Testis (tissue), 3 donors: ENCODE data around the gene INAFM2. TPM values are rescaled to one million over a fixed set of nuclear protein-coding genes. Genes with fewer than 3 reads are reported as not detected.

Source experiments
- DNase-seq: peaks from one replicate; pipeline ENCODE4 v3.0.0-alpha.2; 2019
- H3K27ac ChIP-seq, 2 donors: fragments of 200-600 bp; sonication (generic); one replicate each; pipeline ENCODE4 v1.5.1; 2019
- H3K27me3 ChIP-seq: fragments of 200-600 bp; sonication (generic); one replicate; pipeline ENCODE4 v1.5.1; 2019
- H3K36me3 ChIP-seq: fragments of 200-600 bp; sonication (generic); one replicate; pipeline ENCODE4 v1.5.1; 2017; ENCODE audit warnings: low read depth; ENCODE audit errors: missing control alignments
- H3K4me1 ChIP-seq: fragments of 200-600 bp; sonication (generic); one replicate; pipeline ENCODE4 v1.5.1; 2019
- H3K4me3 ChIP-seq, 2 donors: fragments of 200-600 bp; sonication (generic); one replicate each; pipeline ENCODE4 v1.5.1; 2017 to 2019
- H3K9me3 ChIP-seq: fragments of 200-600 bp; sonication (generic); one replicate; pipeline ENCODE4 v1.5.1; 2017
- POLR2A ChIP-seq: fragments of 450-650 bp; IDR thresholded peaks from one replicate; pipeline ENCODE4 v1.6.1; 2017; ENCODE audit warnings: antibody characterized with exemption, mild to moderate bottlenecking, moderate library complexity
- WGBS, 2 donors: methylation state at CpG; one replicate each; pipeline ENCODE4 v1.1.5; 2018; 5-methylcytosine and 5-hydroxymethylcytosine counted together
- intact Hi-C: fragments of 100-400 bp; cut with DNase I; formaldehyde crosslinking; loops from one replicate; pipeline ENCODE4 v1.15.1; 2023; ENCODE audit warnings: low total_unique reads
- polyA plus RNA-seq: library from polyadenylated mRNA; stranded (reverse); fragments of 350-450 nt; fragmentation: Illumina TruSeq; extraction: RNeasy Lipid Tissue Mini Kit (QIAGEN cat#74804); gene quantifications from one replicate; pipeline ENCODE4 v1.2.3, GENCODE V29; 2014; ENCODE audit warnings: low read depth, low replicate concordance; ENCODE audit not compliant: insufficient read depth
- total RNA-seq, 2 donors: library from RNA; depleted of rRNA; stranded (reverse); fragments of >200 nt; gene quantifications; one replicate each; pipeline ENCODE4 v1.2.3, GENCODE V29; 2016
- TF ChIP-seq, protein P1 (sequence below), 3 experiments: fragments of 450-650 bp in 2 of 3; fragments of 200-600 bp in 1 of 3; sonication (generic) in 1 of 3; IDR thresholded peaks; one replicate each; pipeline ENCODE4 v1.5.1; 2016 to 2019; ENCODE audit warnings: antibody characterized with exemption in 3 of 3, mild to moderate bottlenecking in 2 of 3, moderate library complexity in 1 of 3

INAFM2 gene
- total and polyA plus RNA-seq, 3 donors from 2014 or later = 31.8 to 49.8 (median 43.4) TPM

DNA sequence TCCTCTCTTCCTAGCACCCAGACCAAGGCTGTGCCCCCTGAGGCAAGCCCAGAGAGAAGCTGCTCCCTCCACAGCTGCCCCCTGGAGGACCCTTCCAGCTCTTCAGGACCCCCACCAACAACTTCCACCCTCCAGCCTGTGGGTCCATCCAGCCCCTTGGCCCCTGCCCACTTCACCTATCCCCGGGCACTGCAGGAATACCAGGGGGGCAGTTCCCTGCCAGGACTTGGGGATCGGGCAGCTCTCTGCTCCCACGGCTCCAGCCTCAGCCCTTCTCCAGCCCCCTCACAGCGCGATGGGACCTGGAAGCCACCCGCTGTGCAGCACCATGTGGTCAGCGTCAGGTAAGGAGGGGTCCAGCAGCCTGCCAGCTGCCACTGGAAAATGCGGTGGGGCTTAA lies 40.1 kb downstream of the INAFM2 start:
- DNase-seq = no peak
- no peak for TF ChIP-seq POLR2A
- TF ChIP-seq, protein P1, sequence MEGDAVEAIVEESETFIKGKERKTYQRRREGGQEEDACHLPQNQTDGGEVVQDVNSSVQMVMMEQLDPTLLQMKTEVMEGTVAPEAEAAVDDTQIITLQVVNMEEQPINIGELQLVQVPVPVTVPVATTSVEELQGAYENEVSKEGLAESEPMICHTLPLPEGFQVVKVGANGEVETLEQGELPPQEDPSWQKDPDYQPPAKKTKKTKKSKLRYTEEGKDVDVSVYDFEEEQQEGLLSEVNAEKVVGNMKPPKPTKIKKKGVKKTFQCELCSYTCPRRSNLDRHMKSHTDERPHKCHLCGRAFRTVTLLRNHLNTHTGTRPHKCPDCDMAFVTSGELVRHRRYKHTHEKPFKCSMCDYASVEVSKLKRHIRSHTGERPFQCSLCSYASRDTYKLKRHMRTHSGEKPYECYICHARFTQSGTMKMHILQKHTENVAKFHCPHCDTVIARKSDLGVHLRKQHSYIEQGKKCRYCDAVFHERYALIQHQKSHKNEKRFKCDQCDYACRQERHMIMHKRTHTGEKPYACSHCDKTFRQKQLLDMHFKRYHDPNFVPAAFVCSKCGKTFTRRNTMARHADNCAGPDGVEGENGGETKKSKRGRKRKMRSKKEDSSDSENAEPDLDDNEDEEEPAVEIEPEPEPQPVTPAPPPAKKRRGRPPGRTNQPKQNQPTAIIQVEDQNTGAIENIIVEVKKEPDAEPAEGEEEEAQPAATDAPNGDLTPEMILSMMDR (IDR thresholded peaks at IDR 0.05) = no peak
- no peaks in the 10 kb centered on the region for H3K9me3 ChIP-seq
- WGBS, 2 donors = 89 to 92% methylated on average over 8 of the region's 8 CpGs
- H3K4me3 ChIP-seq = no peak overlapping the region
- peaks cover under 1% of the 10 kb centered on the region for H3K4me1 ChIP-seq
- H3K27me3 ChIP-seq = no peaks in the 10 kb centered on the region
- no peaks in the 10 kb centered on the region for H3K36me3 ChIP-seq
- H3K27ac ChIP-seq = no peak overlapping the region
- intact Hi-C loops = loop anchor here (10.0 kb wide), 1 partner anchor 51 kb away; no protein-coding TSS in a partner anchor

- Histone ChIP-seq H3K9me3 (no peaks in the 10 kb centered on the region), H3K27ac (no peak overlapping the region), H3K4me3 (no peak overlapping the region), H3K36me3 (no peaks in the 10 kb centered on the region), H3K27me3 (no peaks in the 10 kb centered on the region), H3K4me1 (no peaks in the 10 kb centered on the region)
- WGBS, 2 donors = 86 to 89% methylated on average over 6 of the region's 6 CpGs
- no peak for TF ChIP-seq POLR2A
- TF ChIP-seq, protein P1 (IDR thresholded peaks at IDR 0.05) = no peak
- intact Hi-C loops = loop anchor here (10.0 kb wide), 1 partner anchor 51 kb away; no protein-coding TSS in a partner anchor
- no peak for DNase-seq
Measured at GRCh38 chr15:40364251-40364650, 40.8 kb downstream of the INAFM2 start.

GRCh38 chr15:40365016-40365415 lies 41.5 kb downstream of the INAFM2 start:
- no peaks in the 10 kb centered on the region for H3K27me3 ChIP-seq
- H3K4me1 ChIP-seq = no peaks in the 10 kb centered on the region
- WGBS, 2 donors = 73 to 81% methylated on average over 4 to 5 of the region's 5 CpGs
- no peaks in the 10 kb centered on the region for H3K36me3 ChIP-seq
- no peak overlapping the region for H3K27ac ChIP-seq
- intact Hi-C loops = loop anchor here (10.0 kb wide), 1 partner anchor 50 kb away; no protein-coding TSS in a partner anchor
- H3K4me3 ChIP-seq = no peak overlapping the region
- DNase-seq = no peak
- TF ChIP-seq, protein P1 (IDR thresholded peaks at IDR 0.05) = no peak
- TF ChIP-seq POLR2A = no peak
- no peaks in the 10 kb centered on the region for H3K9me3 ChIP-seq

DNA sequence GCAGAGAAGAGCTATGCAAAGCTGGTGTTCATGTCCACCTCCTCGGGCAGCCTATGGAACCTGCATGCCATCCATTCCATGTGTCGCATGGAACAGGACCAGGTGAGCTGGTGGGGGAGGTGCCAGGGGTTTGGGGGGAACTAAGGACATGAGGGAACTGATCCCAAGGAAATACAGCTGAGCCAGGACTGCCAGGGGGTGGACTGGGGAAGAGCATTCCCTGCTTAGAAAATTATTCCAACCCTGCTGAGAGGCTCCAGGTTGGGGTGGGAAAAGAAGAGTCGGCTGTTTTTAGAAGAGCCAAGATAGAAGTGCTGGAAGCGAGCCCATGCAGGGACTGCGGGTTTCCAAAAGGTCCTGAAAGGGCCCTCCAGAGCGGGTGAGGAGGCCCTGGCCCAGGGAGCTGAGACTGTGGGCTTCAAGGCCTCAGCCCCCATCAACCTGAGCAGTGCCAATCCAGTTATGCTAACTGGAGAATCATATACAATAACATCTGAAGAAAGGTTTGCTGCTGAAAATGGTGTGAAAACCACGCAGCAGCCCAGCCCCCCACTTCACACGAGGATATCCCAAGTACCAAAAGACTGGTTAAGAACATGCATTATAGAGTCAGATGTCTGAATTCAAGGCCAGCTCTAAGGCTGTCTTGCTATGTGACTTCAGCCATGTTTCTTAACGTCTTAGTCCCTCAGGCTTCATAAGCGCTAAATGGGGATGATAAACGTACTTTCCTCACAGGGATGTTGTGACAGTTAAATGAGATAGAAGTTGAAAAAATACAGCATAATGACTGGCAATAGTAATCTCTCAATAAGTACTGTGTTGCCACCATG lies 42.3 kb downstream of the INAFM2 start:
- 69 to 76% methylated on average over 11 of the region's 11 CpGs for WGBS, 2 donors
- no peaks in the 10 kb centered on the region for H3K36me3 ChIP-seq
- no peaks in the 10 kb centered on the region for H3K27me3 ChIP-seq
- H3K4me1 ChIP-seq = no peaks in the 10 kb centered on the region
- H3K9me3 ChIP-seq = no peaks in the 10 kb centered on the region
- intact Hi-C loops = loop anchor here (10.0 kb wide), 1 partner anchor 49 kb away; no protein-coding TSS in a partner anchor
- DNase-seq = no peak
- no peak overlapping the region for H3K4me3 ChIP-seq
- no peak overlapping the region for H3K27ac ChIP-seq
- TF ChIP-seq POLR2A = no peak
- TF ChIP-seq, protein P1 (IDR thresholded peaks at IDR 0.05) = no peak
